Adrenal gland (tissue), 5 donors: Measurements from ENCODE around the gene CKM.
"Not testable (repeated sequence)": the region's sequence is repeated elsewhere in the genome, so short reads cannot be mapped to it uniquely, and the experiment has no call there.

Experiments
- POLR2A ChIP-seq, 2 donors: fragments of 450-650 bp; IDR thresholded peaks; one replicate each; pipeline ENCODE4 v1.6.1; 2017; ENCODE audit warnings: antibody characterized with exemption in 2 of 2, mild to moderate bottlenecking in 2 of 2, moderate library complexity in 1 of 2
- TF ChIP-seq, protein P1 (sequence below), 6 experiments: fragments of 450-650 bp in 4 of 6; fragments of 200-600 bp in 2 of 6; sonication (generic) in 1 of 6; IDR thresholded peaks; 1 replicate in 5 of 6; 2 replicates in 1 of 6; pipeline versions ENCODE4 v1.5.1 to v1.8.0; 2016 to 2021; ENCODE audit warnings: antibody characterized with exemption in 6 of 6, mild to moderate bottlenecking in 2 of 6, moderate library complexity in 1 of 6
- donor health status: DM: no; HTN: no; CAD: no.

DNA sequence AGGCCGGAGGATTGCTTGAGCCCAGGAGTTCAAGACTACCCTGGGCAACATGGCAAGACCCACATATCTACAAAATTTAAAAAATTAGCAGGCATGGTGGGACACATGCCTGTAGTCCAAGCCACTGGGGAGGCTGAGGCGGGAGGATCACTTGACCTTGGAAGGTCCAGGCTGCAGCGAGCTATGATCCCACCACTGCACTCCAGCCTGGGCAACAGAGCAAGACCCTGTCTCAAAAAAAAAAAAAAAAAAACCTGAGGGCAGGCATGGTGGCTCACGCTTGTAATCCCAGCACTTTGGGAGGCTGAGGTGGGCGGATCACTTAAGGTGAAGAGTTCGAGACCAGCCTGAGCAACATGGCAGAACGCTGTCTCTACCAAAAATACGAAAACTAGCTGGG is 13.4 kb downstream of the CKM start:
- TF ChIP-seq, protein P1, sequence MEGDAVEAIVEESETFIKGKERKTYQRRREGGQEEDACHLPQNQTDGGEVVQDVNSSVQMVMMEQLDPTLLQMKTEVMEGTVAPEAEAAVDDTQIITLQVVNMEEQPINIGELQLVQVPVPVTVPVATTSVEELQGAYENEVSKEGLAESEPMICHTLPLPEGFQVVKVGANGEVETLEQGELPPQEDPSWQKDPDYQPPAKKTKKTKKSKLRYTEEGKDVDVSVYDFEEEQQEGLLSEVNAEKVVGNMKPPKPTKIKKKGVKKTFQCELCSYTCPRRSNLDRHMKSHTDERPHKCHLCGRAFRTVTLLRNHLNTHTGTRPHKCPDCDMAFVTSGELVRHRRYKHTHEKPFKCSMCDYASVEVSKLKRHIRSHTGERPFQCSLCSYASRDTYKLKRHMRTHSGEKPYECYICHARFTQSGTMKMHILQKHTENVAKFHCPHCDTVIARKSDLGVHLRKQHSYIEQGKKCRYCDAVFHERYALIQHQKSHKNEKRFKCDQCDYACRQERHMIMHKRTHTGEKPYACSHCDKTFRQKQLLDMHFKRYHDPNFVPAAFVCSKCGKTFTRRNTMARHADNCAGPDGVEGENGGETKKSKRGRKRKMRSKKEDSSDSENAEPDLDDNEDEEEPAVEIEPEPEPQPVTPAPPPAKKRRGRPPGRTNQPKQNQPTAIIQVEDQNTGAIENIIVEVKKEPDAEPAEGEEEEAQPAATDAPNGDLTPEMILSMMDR (IDR thresholded peaks at IDR 0.05): not testable (repeated sequence)
- not testable (repeated sequence) for TF ChIP-seq POLR2A (IDR thresholded peaks at IDR 0.05)
